AG04449 (cell line): ENCODE data around the gene PHLDA2.

ENCODE experiments used
- CTCF ChIA-PET: fragments of 350-600 bp; formaldehyde crosslinking; extraction: SDS; loops from one replicate; lab custom pipeline; 2021; ENCODE audit warnings: antibody characterized with exemption; lab: Yijun Ruan, JAX
- POLR2A ChIA-PET: fragments of 400-600, 350-600 bp; formaldehyde crosslinking; extraction: SDS; loops from one replicate; lab custom pipeline; 2020; ENCODE audit warnings: antibody characterized with exemption, inconsistent platforms; lab: Yijun Ruan, JAX
- DNase-seq: peaks from one replicate; pipeline ENCODE4 v3.0.0-alpha.2; 2010; ENCODE audit warnings: low read depth, low spot score
- H3K4me3 ChIP-seq: 2 replicates; pipeline ENCODE4 v1.5.1; 2011; ENCODE audit warnings: low read depth, mild to moderate bottlenecking, control low read depth, low read length
- TF ChIP-seq, protein P1 (sequence below): IDR thresholded peaks from one replicate; pipeline ENCODE4 v1.5.1; 2011; ENCODE audit warnings: mild to moderate bottlenecking, moderate library complexity, low read length, control low read depth, inconsistent platforms; ENCODE audit not compliant: insufficient read depth; ENCODE audit errors: missing control alignments

PHLDA2 gene, protein sequence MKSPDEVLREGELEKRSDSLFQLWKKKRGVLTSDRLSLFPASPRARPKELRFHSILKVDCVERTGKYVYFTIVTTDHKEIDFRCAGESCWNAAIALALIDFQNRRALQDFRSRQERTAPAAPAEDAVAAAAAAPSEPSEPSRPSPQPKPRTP

DNA sequence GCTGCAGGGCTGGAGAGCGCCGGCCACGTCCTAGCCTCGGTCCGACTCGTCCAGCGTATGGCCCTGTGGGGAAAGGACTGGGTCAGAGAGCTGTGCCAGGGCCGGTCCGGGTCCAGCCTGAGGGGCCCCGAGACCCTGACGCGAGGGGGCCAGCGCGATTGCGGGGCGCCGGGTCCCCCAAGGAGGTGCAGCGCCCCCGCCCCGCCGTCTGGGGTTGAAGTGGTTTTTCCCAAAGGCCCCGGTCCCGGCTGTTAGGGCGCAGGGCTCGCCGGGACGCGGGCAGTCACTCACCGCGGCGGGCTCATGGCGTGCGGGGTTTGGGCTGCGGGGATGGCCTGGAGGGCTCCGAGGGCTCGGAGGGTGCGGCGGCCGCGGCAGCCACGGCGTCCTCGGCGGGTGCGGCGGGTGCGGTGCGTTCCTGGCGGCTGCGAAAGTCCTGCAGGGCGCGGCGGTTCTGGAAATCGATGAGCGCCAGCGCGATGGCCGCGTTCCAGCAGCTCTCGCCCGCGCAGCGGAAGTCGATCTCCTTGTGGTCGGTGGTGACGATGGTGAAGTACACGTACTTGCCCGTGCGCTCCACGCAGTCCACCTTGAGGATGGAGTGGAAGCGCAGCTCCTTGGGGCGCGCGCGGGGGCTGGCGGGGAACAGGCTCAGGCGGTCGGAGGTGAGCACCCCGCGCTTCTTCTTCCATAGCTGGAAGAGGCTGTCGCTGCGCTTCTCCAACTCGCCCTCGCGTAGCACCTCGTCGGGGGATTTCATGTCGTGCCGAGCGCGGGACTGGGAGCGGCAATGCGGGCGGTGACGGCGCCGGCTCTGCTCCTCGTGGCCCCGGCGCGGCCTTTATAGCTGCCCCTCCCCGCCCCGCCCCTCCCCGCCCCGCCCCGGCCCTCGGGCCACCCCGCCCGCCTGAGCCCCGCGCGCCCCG lies at the start of gene PHLDA2:
Gene PHLDA2, minus strand, starts transcription at position 816 of the 926 bp plus-strand sequence. Its CDS starts 56 bp downstream, at position 760.
- ChIA-PET POLR2A (interaction anchor here (0.6 to 2.6 kb wide), 15 partner anchors 9 to 129 kb away, joined by 3 to 16 read pairs (median 10); partner anchors contain the start of gene NAP1L4), CTCF (interaction anchor here (0.7 to 3.8 kb wide), 17 partner anchors 10 to 529 kb away, joined by 3 to 25 read pairs (median 7); partner anchors contain the start of gene TSSC4)
- peak within 1 kb of the TSS; percentile 77 for H3K4me3 ChIP-seq
- no peak for DNase-seq
- TF ChIP-seq, protein P1, sequence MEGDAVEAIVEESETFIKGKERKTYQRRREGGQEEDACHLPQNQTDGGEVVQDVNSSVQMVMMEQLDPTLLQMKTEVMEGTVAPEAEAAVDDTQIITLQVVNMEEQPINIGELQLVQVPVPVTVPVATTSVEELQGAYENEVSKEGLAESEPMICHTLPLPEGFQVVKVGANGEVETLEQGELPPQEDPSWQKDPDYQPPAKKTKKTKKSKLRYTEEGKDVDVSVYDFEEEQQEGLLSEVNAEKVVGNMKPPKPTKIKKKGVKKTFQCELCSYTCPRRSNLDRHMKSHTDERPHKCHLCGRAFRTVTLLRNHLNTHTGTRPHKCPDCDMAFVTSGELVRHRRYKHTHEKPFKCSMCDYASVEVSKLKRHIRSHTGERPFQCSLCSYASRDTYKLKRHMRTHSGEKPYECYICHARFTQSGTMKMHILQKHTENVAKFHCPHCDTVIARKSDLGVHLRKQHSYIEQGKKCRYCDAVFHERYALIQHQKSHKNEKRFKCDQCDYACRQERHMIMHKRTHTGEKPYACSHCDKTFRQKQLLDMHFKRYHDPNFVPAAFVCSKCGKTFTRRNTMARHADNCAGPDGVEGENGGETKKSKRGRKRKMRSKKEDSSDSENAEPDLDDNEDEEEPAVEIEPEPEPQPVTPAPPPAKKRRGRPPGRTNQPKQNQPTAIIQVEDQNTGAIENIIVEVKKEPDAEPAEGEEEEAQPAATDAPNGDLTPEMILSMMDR, result no peak

DNA sequence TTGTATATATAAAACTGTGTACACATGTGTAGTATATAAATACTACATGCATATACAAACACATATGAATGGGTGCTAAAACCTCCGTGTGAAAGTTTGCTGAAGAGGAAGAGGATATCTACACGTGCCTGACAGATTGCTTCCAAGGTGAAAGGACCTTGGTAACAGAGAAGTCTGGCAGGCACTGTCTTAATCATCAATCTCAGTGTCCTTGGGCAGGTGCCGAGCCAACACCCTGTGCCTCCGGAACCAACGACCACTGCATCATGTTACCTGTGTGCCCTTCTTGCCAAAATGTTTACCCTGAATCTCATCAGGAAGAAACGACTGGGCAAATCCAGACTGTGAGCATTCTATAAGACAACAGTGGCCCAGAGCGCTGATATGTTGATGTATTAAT lies 47.9 kb upstream of the PHLDA2 start:
- CTCF ChIA-PET, result interaction anchor here (1.6 to 3.4 kb wide), 5 partner anchors 9 to 114 kb away, joined by 7 to 15 read pairs (median 12); no protein-coding TSS in a partner anchor
- H3K4me3 ChIP-seq, result no peak overlapping the region
- TF ChIP-seq, protein P1, result no peak
- POLR2A ChIA-PET, result no interaction called here
- DNase-seq, result no peak

DNA sequence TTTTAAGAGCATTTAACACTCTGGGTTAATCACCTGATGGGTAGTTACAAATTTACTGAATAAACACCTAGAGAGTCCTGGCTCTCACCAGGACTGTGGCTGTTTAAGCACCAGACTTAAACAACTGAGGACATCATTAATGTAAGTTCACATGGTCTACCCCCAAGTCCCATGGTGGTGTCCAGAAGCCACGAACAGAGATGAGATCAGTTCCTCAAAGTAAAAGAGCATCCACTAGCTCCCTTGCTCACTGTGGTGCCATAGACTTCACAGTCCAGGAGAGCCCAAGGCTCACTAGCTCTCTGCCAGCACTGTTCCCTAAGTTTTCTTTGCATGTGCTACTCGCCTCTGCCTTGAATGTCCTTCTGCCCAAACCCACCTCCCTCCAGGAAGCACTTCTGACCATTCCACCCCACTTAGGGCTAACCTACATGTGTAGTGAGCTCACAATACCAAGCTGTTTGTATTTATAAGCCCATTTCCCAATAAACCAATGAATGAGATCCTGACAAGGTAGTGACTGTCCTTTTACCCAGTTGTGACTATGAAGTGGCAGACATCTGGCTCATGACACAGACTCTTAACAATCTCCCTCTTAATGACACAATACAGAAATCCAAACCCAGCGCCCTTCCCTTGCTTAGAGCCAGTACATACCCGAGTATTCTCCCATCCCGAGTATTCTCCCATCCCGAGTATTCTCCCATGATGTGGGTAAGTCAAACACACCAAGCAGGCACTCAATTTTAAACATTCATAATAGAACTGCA lies 47.3 kb upstream of the PHLDA2 start:
- POLR2A ChIA-PET, result no interaction called here
- H3K4me3 ChIP-seq, result no peak overlapping the region
- TF ChIP-seq, protein P1, result no peak
- no peak for DNase-seq
- CTCF ChIA-PET, result interaction anchor here (1.0 to 3.4 kb wide), 15 partner anchors 9 to 441 kb away, joined by 3 to 15 read pairs (median 5); no protein-coding TSS in a partner anchor

DNA sequence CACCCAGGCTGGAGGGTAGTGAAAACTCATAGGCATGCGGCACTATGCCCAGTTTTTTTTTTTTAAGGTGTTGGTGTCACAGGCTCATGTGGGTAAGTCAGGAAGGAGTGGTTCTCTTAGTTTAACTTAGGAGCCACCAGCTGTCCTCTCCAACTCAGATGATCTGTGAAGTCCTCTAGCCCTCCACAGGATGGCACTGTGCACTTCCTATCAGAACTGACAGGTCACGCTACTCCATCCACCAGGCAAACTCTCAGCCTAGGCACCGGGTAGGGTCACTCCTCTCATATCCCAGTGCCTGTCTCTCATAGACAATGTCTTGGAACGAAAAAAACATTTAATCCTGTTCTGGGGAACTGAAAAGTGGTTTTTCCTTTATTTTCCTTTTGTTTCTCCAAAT lies 46.4 kb upstream of the PHLDA2 start:
- ChIA-PET CTCF (interaction anchor here (0.6 to 3.4 kb wide), 17 partner anchors 8 to 443 kb away, joined by 3 to 15 read pairs (median 5); no protein-coding TSS in a partner anchor), POLR2A (no interaction called here)
- TF ChIP-seq, protein P1, result peak; percentile 60
- H3K4me3 ChIP-seq, result no peak overlapping the region
- DNase-seq, result no peak

DNA sequence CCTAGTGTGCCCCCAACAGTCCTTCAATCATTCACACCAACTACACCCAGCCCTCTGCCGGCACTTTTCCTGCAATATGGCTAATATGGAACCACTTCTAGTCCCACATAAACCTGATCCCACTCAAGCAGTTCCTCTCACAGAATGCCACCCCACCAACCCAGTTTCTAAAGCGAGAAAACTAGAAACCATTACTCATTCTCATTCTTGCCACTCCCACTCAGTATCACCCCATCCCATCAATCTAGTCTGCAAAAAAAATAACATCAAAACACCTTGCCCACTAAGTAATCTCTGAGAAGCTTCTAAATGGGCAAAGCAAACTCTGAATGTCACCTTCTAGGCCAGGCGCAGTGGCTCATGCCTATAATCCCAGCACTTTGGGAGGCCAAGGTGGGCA lies 45.1 kb upstream of the PHLDA2 start:
- CTCF ChIA-PET, result interaction anchor here (0.6 to 3.4 kb wide), 7 partner anchors 15 to 443 kb away, joined by 3 to 15 read pairs (median 5); no protein-coding TSS in a partner anchor
- POLR2A ChIA-PET, result no interaction called here

More for the DNA sequence above, 45.1 kb upstream of the PHLDA2 start:
- no peak for DNase-seq
- TF ChIP-seq, protein P1, result no peak
- H3K4me3 ChIP-seq, result no peak overlapping the region
